Muscle of leg (tissue), 16 donors: ENCODE data around the gene DAPL1. TPM values are rescaled to one million over a fixed set of nuclear protein-coding genes. Genes with fewer than 3 reads are reported as not detected.
A peak's percentile ranks its signal among the peaks of the same experiment; 100 is the strongest.

ENCODE experiments used
- DNase-seq: peaks from one replicate; pipeline ENCODE4 v3.0.0; 2013
- H3K27ac ChIP-seq: one replicate; pipeline ENCODE4 v1.5.1; 2013; ENCODE audit warnings: mild to moderate bottlenecking, low read length, control low read depth
- H3K27me3 ChIP-seq: one replicate; pipeline ENCODE4 v1.6.1; 2013; ENCODE audit warnings: low read length; ENCODE audit not compliant: control insufficient read depth, insufficient read depth
- H3K36me3 ChIP-seq: one replicate; pipeline ENCODE4 v1.6.1; 2013; ENCODE audit warnings: low read length; ENCODE audit not compliant: control insufficient read depth, insufficient read depth
- H3K4me1 ChIP-seq: one replicate; pipeline ENCODE4 v1.6.1; 2013; ENCODE audit warnings: low read length; ENCODE audit not compliant: control insufficient read depth, insufficient read depth
- H3K4me3 ChIP-seq: one replicate; pipeline ENCODE4 v1.5.1; 2013; ENCODE audit warnings: low read length, control low read depth
- H3K9me3 ChIP-seq: replicated peaks from 2 replicates; pipeline ENCODE4 v1.6.1; 2013; ENCODE audit warnings: low read depth, low read length; ENCODE audit not compliant: control insufficient read depth
- WGBS: methylation state at CpG from one replicate; pipeline ENCODE4 v1.1.5; 2013; ENCODE audit warnings: missing lambda C conversion rate; ENCODE audit not compliant: insufficient coverage; 5-methylcytosine and 5-hydroxymethylcytosine counted together
- long read RNA-seq, 11 donors: transcript quantifications; one replicate each; lab custom pipeline, GENCODE V29; 2026
- polyA plus RNA-seq, 8 donors: library from polyadenylated mRNA; unstranded; fragments of 120-200 nt; gene quantifications; one replicate each; pipeline versions ENCODE4 v1.2.1 to v1.2.3, GENCODE V29; 2013; ENCODE audit warnings: inconsistent platforms in 1 of 8, low replicate concordance in 1 of 8; ENCODE audit not compliant: insufficient read length in 8 of 8, insufficient read depth in 1 of 8
- total RNA-seq: library from RNA; stranded (reverse); fragments of 120-200 nt; gene quantifications from one replicate; pipeline ENCODE4 v1.2.4, GENCODE V29; 2013

Gene DAPL1
- total RNA-seq (not detected), polyA plus RNA-seq (1 to 10 TPM in 1 of 8 donors, under 1 TPM in 2, not detected in 5; 0.41 to 2.5 (median 0.51) TPM)
- long read RNA-seq, donor 1: 0 reads
- long read RNA-seq, donor 2, partial matches to known transcripts: 0 of 1 reads
- long read RNA-seq, donor 2, other reads (novel, unspliced or antisense): 0 of 1 reads
- long read RNA-seq, donor 3: 0 reads
- long read RNA-seq, donor 4, partial matches to known transcripts: 0 of 1 reads
- long read RNA-seq, donor 4, other reads (novel, unspliced or antisense): 0 of 1 reads
- long read RNA-seq, donor 5: 0 reads
- long read RNA-seq, donor 6: 0 reads
- long read RNA-seq, donor 7: 0 reads
- long read RNA-seq, donor 8: 0 reads
- long read RNA-seq, donor 9: 0 reads
- long read RNA-seq, donor 10: 0 reads
- long read RNA-seq, donor 11: 0 reads

- WGBS: 30% methylated on average over 3 of the region's 10 CpGs
- peaks cover 12% of the 10 kb centered on the region for H3K4me1 ChIP-seq
- no peaks in the 10 kb centered on the region for H3K9me3 ChIP-seq
- peaks cover 2% of the 10 kb centered on the region for H3K27me3 ChIP-seq
- H3K27ac ChIP-seq: no peak within 1 kb of the TSS
- no peaks in the 10 kb centered on the region for H3K36me3 ChIP-seq
- peak; percentile 31 for DNase-seq
- H3K4me3 ChIP-seq: no peak within 1 kb of the TSS
Observed at GRCh38 chr2:158795195-158795924, at the start of gene DAPL1. DAPL1 (plus strand) TSS chr2:158795317; CDS start chr2:158795373, 56 bp downstream.

- H3K4me1 ChIP-seq: peaks cover 9% of the 10 kb centered on the region
- WGBS: no CpG with 5 or more reads among the region's 7 CpGs
- peak overlapping the region; percentile 37 for H3K27ac ChIP-seq
Observed at GRCh38 chr2:158745866-158746382, 49.2 kb upstream of the DAPL1 start.

GRCh38 chr2:158746488-158746887, 48.6 kb upstream of the DAPL1 start:
- Histone ChIP-seq H3K4me1 (peaks cover 9% of the 10 kb centered on the region), H3K27me3 (no peaks in the 10 kb centered on the region), H3K4me3 (no peak overlapping the region), H3K36me3 (no peaks in the 10 kb centered on the region), H3K9me3 (no peaks in the 10 kb centered on the region), H3K27ac (no peak overlapping the region)
- DNase-seq: no peak
- 45% methylated on average over 4 of the region's 6 CpGs for WGBS

More at GRCh38 chr2:158745866-158746382, 49.2 kb upstream of the DAPL1 start:
- Histone ChIP-seq H3K9me3 (no peaks in the 10 kb centered on the region), H3K36me3 (no peaks in the 10 kb centered on the region), H3K4me3 (no peak overlapping the region), H3K27me3 (no peaks in the 10 kb centered on the region)
- DNase-seq: no peak

- H3K27me3 ChIP-seq: no peaks in the 10 kb centered on the region
- DNase-seq: no peak
- 100% methylated on average over 1 of the region's 2 CpGs for WGBS
- H3K4me3 ChIP-seq: no peak overlapping the region
- no peak overlapping the region for H3K27ac ChIP-seq
- peaks cover 9% of the 10 kb centered on the region for H3K4me1 ChIP-seq
- no peaks in the 10 kb centered on the region for H3K9me3 ChIP-seq
- no peaks in the 10 kb centered on the region for H3K36me3 ChIP-seq
Observed at GRCh38 chr2:158747281-158747680, 47.8 kb upstream of the DAPL1 start.

- H3K36me3 ChIP-seq: no peaks in the 10 kb centered on the region
- H3K9me3 ChIP-seq: no peaks in the 10 kb centered on the region
- H3K4me3 ChIP-seq: no peak overlapping the region
- 63% methylated on average over 1 of the region's 2 CpGs for WGBS
- peaks cover 14% of the 10 kb centered on the region for H3K4me1 ChIP-seq
- no peaks in the 10 kb centered on the region for H3K27me3 ChIP-seq
- peak; percentile 63 for DNase-seq
- no peak overlapping the region for H3K27ac ChIP-seq
Observed at GRCh38 chr2:158748926-158749590, 46.1 kb upstream of the DAPL1 start.

- H3K36me3 ChIP-seq: no peaks in the 10 kb centered on the region
- 58% methylated on average over 3 of the region's 5 CpGs for WGBS
- H3K27ac ChIP-seq: no peak overlapping the region
- no peaks in the 10 kb centered on the region for H3K27me3 ChIP-seq
- H3K9me3 ChIP-seq: no peaks in the 10 kb centered on the region
- H3K4me3 ChIP-seq: no peak overlapping the region
- DNase-seq: no peak
- H3K4me1 ChIP-seq: peaks cover 11% of the 10 kb centered on the region
Observed at GRCh38 chr2:158750458-158751125, 44.5 kb upstream of the DAPL1 start.

- Histone ChIP-seq H3K27ac (peak overlapping the region; percentile 25), H3K4me3 (peak overlapping the region; percentile 29), H3K27me3 (no peaks in the 10 kb centered on the region), H3K36me3 (no peaks in the 10 kb centered on the region), H3K4me1 (peaks cover 7% of the 10 kb centered on the region), H3K9me3 (no peaks in the 10 kb centered on the region)
- peak; percentile 87 for DNase-seq
- WGBS: 20% methylated on average over 5 of the region's 14 CpGs
Observed at GRCh38 chr2:158753641-158754611, 41.2 kb upstream of the DAPL1 start.

GRCh38 chr2:158755310-158756087, 39.6 kb upstream of the DAPL1 start:
- no peaks in the 10 kb centered on the region for H3K36me3 ChIP-seq
- H3K4me1 ChIP-seq: peaks cover 7% of the 10 kb centered on the region
- no peaks in the 10 kb centered on the region for H3K9me3 ChIP-seq
- WGBS: 70% methylated on average over 2 of the region's 8 CpGs
- H3K27ac ChIP-seq: no peak overlapping the region
- DNase-seq: no peak
- H3K27me3 ChIP-seq: no peaks in the 10 kb centered on the region
- H3K4me3 ChIP-seq: no peak overlapping the region
